Fibroblast of lung (primary cell): Measurements from ENCODE around the gene FAS. TPM values are rescaled to one million over a fixed set of nuclear protein-coding genes. Genes with fewer than 3 reads are reported as not detected.

Experiments used
- DNase-seq, 2 donors: peaks; one replicate each; pipeline versions ENCODE4 v3.0.0 to v3.0.0-alpha.2; 2010; ENCODE audit warnings: low read depth in 2 of 2
- H2AFZ ChIP-seq: 2 replicates; pipeline ENCODE4 v1.5.1; 2012; ENCODE audit warnings: low read length, control low read depth, inconsistent platforms
- H3K27ac ChIP-seq: 2 replicates; pipeline ENCODE4 v1.5.1; 2011; ENCODE audit warnings: low read length, control low read depth; ENCODE audit not compliant: insufficient read depth
- H3K27me3 ChIP-seq: 2 replicates; pipeline ENCODE4 v1.5.1; 2011; ENCODE audit warnings: mild to moderate bottlenecking, low read length; ENCODE audit not compliant: control insufficient read depth, insufficient read depth
- H3K36me3 ChIP-seq: 2 replicates; pipeline ENCODE4 v1.5.1; 2011; ENCODE audit warnings: low read length; ENCODE audit not compliant: control insufficient read depth, insufficient read depth
- H3K4me1 ChIP-seq: 2 replicates; pipeline ENCODE4 v1.5.1; 2011; ENCODE audit warnings: low read length; ENCODE audit not compliant: control insufficient read depth, insufficient read depth; ENCODE audit errors: extremely low read depth
- H3K4me2 ChIP-seq: 2 replicates; pipeline ENCODE4 v1.5.1; 2011; ENCODE audit warnings: low read length, control low read depth; ENCODE audit not compliant: insufficient read depth; ENCODE audit errors: extremely low read depth
- H3K4me3 ChIP-seq, 4 experiments: fragments of 200-600 bp in 1 of 4; sonication (generic) in 1 of 4; replicated peaks in 1 of 4; 2 replicates each; pipeline ENCODE4 v1.5.1; 2011 to 2016; ENCODE audit warnings: low read length in 4 of 4, low read depth in 3 of 4, mild to moderate bottlenecking in 3 of 4, control low read depth in 2 of 4, inconsistent platforms in 1 of 4, mixed read lengths in 1 of 4; ENCODE audit not compliant: insufficient read depth in 1 of 4; ENCODE audit errors: control extremely low read depth in 1 of 4
- H3K79me2 ChIP-seq: 2 replicates; pipeline ENCODE4 v1.5.1; 2012; ENCODE audit warnings: mild to moderate bottlenecking, low read length, inconsistent platforms; ENCODE audit not compliant: control insufficient read depth, insufficient read depth
- H3K9ac ChIP-seq: 2 replicates; pipeline ENCODE4 v1.5.1; 2011; ENCODE audit warnings: mild to moderate bottlenecking, low read length, control low read depth; ENCODE audit not compliant: insufficient read depth
- H3K9me3 ChIP-seq: 2 replicates; pipeline ENCODE4 v1.5.1; 2012; ENCODE audit warnings: low read depth, low read length; ENCODE audit not compliant: control insufficient read depth, insufficient read depth
- H4K20me1 ChIP-seq: 2 replicates; pipeline ENCODE4 v1.5.1; 2011; ENCODE audit warnings: low read length; ENCODE audit not compliant: control insufficient read depth, insufficient read depth; ENCODE audit errors: extremely low read depth
- CTCF ChIP-seq, 2 donors: IDR thresholded peaks in 1 of 2; conservative IDR thresholded peaks in 1 of 2; 1 replicate in 1 of 2; 2 replicates in 1 of 2; pipeline ENCODE4 v1.5.1; 2011 to 2012; ENCODE audit warnings: low read length in 2 of 2, control low read depth in 1 of 2, inconsistent platforms in 1 of 2, low read depth in 1 of 2, mild to moderate bottlenecking in 1 of 2
- EZH2 ChIP-seq: IDR thresholded peaks from 2 replicates; pipeline ENCODE4 v1.5.1; 2012; ENCODE audit warnings: low read length, control low read depth, mild to moderate bottlenecking; ENCODE audit errors: missing control alignments
- polyA plus RNA-seq, 2 donors: library from polyadenylated mRNA; depleted of rRNA in 1 of 2; stranded (reverse) in 1 of 2; unstranded in 1 of 2; fragments of >200 nt; gene quantifications; 2 replicates each; pipeline ENCODE4 v1.2.1, GENCODE V29; 2011 to 2012; ENCODE audit warnings: missing spikeins in 1 of 2
- total RNA-seq: library from RNA; depleted of rRNA; stranded (reverse); fragments of >200 nt; gene quantifications from 2 replicates; pipeline ENCODE4 v1.2.1, GENCODE V29; 2014

FAS gene
- total and polyA plus RNA-seq, 2 donors (not counting 1 experiment from before 2014, with no cell fraction given): 77.8 to 124 TPM

GRCh38 chr10:88987243-88987725 lies 3.3 kb upstream of the FAS start:
- Histone ChIP-seq H3K4me1 (peaks cover 2% of the 10 kb centered on the region), H3K36me3 (no peaks in the 10 kb centered on the region), H4K20me1 (no peaks in the 10 kb centered on the region), H3K79me2 (peaks cover 24% of the 10 kb centered on the region), H3K27ac (no peak overlapping the region), H3K4me2 (no peak overlapping the region), H3K4me3 (no peak overlapping the region), H3K9ac (no peak overlapping the region), H3K9me3 (no peaks in the 10 kb centered on the region), H3K27me3 (no peaks in the 10 kb centered on the region), H2AFZ (no peak overlapping the region)
- DNase-seq: no peak
- TF ChIP-seq CTCF (conservative IDR thresholded peaks at IDR 0.05 in 1 of 2, IDR thresholded peaks at IDR 0.05 in 1 of 2; ENCODE audit: low read depth in 1 of 2, low read length in 2 of 2) (no peak), EZH2 (no peak)

DNA sequence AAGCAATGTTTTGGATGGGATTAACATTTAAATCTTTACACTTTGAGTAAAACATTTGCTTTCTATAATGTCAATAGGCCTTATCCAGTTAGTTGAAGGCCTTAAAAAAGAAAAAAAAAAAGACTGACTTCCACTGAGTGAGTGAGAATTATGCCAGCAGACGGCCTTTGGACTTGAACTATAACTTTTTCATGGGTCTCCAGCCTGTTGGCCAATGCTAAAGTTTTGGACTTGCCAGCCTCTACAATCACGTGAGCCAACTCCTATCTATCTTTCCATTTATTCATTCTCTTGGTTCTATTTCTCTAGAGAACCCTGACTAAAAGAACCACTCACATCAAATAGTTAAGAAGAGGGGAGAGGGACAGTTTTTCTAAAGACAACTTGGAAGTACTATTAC lies 2.8 kb upstream of the FAS start:
- no peak overlapping the region for H3K27ac ChIP-seq
- no peak overlapping the region for H3K9ac ChIP-seq
- H2AFZ ChIP-seq: no peak overlapping the region
- H4K20me1 ChIP-seq: no peaks in the 10 kb centered on the region
- H3K27me3 ChIP-seq: no peaks in the 10 kb centered on the region
- no peak overlapping the region for H3K4me3 ChIP-seq
- H3K4me2 ChIP-seq: no peak overlapping the region
- TF ChIP-seq CTCF (conservative IDR thresholded peaks at IDR 0.05 in 1 of 2, IDR thresholded peaks at IDR 0.05 in 1 of 2; ENCODE audit: low read depth in 1 of 2, low read length in 2 of 2) (no peak), EZH2 (no peak)
- no peaks in the 10 kb centered on the region for H3K9me3 ChIP-seq
- no peaks in the 10 kb centered on the region for H3K36me3 ChIP-seq
- peaks cover 2% of the 10 kb centered on the region for H3K4me1 ChIP-seq
- no peak for DNase-seq
- peaks cover 30% of the 10 kb centered on the region for H3K79me2 ChIP-seq

DNA sequence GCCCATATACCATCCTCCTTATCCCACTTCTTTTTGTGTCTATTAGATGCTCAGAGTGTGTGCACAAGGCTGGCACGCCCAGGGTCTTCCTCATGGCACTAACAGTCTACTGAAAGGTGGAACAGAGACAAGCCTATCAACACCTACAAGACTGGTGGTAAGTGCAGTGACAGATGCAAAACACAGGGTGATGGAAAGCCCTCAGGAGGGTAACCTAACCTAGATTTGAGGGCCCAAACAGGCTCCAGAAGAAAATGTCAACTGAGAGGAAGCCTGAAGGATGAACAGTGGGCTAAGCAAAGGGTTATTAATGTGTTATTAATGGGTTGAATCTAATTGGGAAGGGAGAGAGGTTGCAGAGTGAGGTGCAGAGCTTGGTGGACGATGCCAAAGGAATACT lies 1.2 kb upstream of the FAS start:
- Histone ChIP-seq H2AFZ (no peak overlapping the region), H4K20me1 (no peaks in the 10 kb centered on the region), H3K9me3 (no peaks in the 10 kb centered on the region), H3K79me2 (peaks cover 45% of the 10 kb centered on the region), H3K9ac (no peak overlapping the region), H3K4me2 (peak overlapping the region; percentile 86), H3K27me3 (no peaks in the 10 kb centered on the region), H3K36me3 (no peaks in the 10 kb centered on the region), H3K27ac (peak overlapping the region; percentile 92), H3K4me3 (peak overlapping the region; percentile 65 to 94 (median 79)), H3K4me1 (peaks cover 2% of the 10 kb centered on the region)
- no peak for DNase-seq
- TF ChIP-seq CTCF (conservative IDR thresholded peaks at IDR 0.05 in 1 of 2, IDR thresholded peaks at IDR 0.05 in 1 of 2; ENCODE audit: low read depth in 1 of 2, low read length in 2 of 2) (no peak), EZH2 (no peak)
